Loucy (cell line): ENCODE results near the gene BTBD6.

Experiments
- EZH2phosphoT487 ChIP-seq: fragments of 200-600 bp; IDR thresholded peaks from 2 replicates; pipeline ENCODE4 v1.6.1; 2018; ENCODE audit warnings: antibody characterized with exemption, mild to moderate bottlenecking, moderate library complexity, borderline replicate concordance
- TF ChIP-seq, protein P1 (sequence below): fragments of 200-600 bp; sonication (generic); conservative IDR thresholded peaks from 2 replicates; pipeline ENCODE4 v1.5.1; 2014; ENCODE audit warnings: mild to moderate bottlenecking, antibody characterized with exemption, low read length

DNA sequence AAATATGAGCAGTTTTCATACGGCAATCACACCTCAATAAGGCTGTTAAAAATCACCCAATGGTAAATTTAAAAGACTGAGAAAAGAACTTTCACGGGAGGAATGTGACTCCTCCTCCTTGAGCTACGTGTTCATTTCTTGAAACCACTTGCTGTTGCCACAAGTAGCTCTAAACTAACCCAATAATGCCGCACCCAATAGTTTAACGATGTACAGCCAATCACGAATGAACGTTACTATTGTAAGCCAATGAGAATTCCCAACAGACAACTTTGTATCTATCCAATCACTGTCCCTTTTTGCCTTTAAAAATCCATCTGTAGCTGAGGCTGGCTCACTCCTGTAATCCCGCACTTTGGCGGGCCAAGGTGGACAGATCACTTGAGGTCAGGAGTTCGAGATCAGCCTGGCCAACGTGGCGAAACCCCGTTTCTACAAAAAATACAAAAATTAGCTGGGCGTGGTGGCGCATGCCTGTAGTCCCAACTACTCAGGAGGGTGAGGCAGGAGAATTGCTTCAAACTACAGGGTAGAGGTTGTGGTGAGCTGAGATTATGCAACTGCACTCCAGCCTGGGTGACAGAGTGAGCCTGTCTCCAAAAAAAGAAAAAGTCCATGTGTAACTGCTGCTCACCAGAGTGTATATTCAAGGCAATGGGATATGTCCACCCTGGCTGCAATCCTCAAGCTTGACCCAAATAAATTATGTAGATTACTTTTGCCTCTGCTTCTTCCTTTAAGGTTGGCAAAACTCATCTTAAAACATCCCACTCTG is 24.4 kb upstream of the BTBD6 start:
- TF ChIP-seq, protein P1, sequence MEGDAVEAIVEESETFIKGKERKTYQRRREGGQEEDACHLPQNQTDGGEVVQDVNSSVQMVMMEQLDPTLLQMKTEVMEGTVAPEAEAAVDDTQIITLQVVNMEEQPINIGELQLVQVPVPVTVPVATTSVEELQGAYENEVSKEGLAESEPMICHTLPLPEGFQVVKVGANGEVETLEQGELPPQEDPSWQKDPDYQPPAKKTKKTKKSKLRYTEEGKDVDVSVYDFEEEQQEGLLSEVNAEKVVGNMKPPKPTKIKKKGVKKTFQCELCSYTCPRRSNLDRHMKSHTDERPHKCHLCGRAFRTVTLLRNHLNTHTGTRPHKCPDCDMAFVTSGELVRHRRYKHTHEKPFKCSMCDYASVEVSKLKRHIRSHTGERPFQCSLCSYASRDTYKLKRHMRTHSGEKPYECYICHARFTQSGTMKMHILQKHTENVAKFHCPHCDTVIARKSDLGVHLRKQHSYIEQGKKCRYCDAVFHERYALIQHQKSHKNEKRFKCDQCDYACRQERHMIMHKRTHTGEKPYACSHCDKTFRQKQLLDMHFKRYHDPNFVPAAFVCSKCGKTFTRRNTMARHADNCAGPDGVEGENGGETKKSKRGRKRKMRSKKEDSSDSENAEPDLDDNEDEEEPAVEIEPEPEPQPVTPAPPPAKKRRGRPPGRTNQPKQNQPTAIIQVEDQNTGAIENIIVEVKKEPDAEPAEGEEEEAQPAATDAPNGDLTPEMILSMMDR, result no peak
- no peak for TF ChIP-seq EZH2phosphoT487
